Measurements from ENCODE around the gene CCDC63.

CCDC63 gene

DNA sequence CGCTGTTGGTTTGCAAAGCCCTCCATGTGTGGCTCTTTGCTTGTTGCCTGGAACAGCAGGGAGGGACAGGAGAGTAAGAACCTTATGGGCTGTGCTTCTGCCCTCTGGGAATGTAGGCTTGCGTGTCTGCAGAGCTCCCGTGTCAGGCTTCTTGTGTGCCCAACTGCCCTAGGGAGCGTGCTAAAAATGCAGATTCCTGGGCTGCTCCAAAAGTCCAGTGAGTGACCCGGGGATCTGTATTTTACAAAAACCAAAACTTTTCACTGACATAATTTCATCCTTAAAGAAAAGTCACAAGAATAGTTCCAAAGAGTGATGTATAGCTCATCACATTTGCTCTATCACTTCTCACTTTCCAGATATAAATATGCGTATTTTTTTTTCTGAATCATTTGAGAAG, 34.8 kb upstream of the CCDC63 start:
- TF ChIP-seq, protein P1, sequence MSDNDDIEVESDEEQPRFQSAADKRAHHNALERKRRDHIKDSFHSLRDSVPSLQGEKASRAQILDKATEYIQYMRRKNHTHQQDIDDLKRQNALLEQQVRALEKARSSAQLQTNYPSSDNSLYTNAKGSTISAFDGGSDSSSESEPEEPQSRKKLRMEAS (IDR thresholded peaks at IDR 0.05; ENCODE audit: low read depth, low read length): no peak
- TF ChIP-seq POLR2A (IDR thresholded peaks at IDR 0.05; ENCODE audit: extremely low read depth, insufficient read length) (no peak), MYC (IDR thresholded peaks at IDR 0.05; ENCODE audit: low read depth, low read length) (no peak)
- TF ChIP-seq, protein P2, sequence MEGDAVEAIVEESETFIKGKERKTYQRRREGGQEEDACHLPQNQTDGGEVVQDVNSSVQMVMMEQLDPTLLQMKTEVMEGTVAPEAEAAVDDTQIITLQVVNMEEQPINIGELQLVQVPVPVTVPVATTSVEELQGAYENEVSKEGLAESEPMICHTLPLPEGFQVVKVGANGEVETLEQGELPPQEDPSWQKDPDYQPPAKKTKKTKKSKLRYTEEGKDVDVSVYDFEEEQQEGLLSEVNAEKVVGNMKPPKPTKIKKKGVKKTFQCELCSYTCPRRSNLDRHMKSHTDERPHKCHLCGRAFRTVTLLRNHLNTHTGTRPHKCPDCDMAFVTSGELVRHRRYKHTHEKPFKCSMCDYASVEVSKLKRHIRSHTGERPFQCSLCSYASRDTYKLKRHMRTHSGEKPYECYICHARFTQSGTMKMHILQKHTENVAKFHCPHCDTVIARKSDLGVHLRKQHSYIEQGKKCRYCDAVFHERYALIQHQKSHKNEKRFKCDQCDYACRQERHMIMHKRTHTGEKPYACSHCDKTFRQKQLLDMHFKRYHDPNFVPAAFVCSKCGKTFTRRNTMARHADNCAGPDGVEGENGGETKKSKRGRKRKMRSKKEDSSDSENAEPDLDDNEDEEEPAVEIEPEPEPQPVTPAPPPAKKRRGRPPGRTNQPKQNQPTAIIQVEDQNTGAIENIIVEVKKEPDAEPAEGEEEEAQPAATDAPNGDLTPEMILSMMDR (IDR thresholded peaks at IDR 0.05; ENCODE audit: low read depth, low read length): no peak
- no peak overlapping the region for H3K4me3 ChIP-seq (ENCODE audit: low read depth, low read length)
- no peak for DNase-seq (ENCODE audit: low read depth)

DNA sequence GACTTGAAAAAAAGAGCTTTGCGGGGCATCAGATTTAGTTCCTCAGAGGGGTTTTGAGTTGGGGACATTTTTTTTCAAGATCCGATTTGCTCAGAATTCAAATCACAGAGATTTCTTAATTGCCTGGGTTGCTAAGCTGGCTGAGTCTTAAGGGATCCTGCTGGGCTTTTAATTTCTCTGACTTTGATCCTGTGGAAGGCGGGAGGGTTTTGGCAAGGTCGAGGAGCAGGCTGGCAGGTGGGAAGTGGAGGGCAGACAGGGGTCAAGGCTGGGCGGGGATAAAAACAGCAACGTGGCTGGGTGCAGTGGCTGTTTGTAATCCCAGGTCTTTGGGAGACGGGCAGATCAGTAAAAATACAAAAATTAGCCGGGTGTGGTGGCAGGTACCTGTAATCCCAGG, 33.5 kb upstream of the CCDC63 start:
- no peak for DNase-seq (ENCODE audit: low read depth)
- no peak overlapping the region for H3K4me3 ChIP-seq (ENCODE audit: low read depth, low read length)
- TF ChIP-seq MYC (IDR thresholded peaks at IDR 0.05; ENCODE audit: low read depth, low read length) (no peak), POLR2A (IDR thresholded peaks at IDR 0.05; ENCODE audit: extremely low read depth, insufficient read length) (no peak)
- TF ChIP-seq, protein P1 (IDR thresholded peaks at IDR 0.05; ENCODE audit: low read depth, low read length): no peak
- TF ChIP-seq, protein P2 (IDR thresholded peaks at IDR 0.05; ENCODE audit: low read depth, low read length): no peak

DNA sequence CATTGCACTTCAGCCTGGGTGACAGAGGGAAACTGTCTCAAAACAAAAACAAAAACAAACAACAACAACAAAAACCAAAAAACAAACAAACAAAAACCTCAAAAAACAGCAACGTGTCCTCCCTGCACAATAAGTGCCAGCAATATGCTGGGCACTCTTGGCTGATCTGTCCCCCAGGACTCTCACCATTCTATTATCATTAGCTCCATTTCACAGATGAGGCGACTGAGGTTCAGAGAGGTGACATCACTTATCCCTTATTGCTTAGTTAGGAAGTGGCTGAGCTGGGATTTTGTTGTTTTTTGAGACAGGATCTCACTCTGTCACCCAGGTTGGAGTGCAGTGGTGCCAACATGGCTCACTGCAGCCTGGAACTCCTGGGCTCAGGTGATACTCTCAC, 33.0 kb upstream of the CCDC63 start:
- TF ChIP-seq, protein P2 (IDR thresholded peaks at IDR 0.05; ENCODE audit: low read depth, low read length): no peak
- no peak for TF ChIP-seq MYC (IDR thresholded peaks at IDR 0.05; ENCODE audit: low read depth, low read length)
- no peak for TF ChIP-seq POLR2A (IDR thresholded peaks at IDR 0.05; ENCODE audit: extremely low read depth, insufficient read length)
- TF ChIP-seq, protein P1 (IDR thresholded peaks at IDR 0.05; ENCODE audit: low read depth, low read length): no peak
- DNase-seq (ENCODE audit: low read depth): no peak
- H3K4me3 ChIP-seq (ENCODE audit: low read depth, low read length): no peak overlapping the region

DNA sequence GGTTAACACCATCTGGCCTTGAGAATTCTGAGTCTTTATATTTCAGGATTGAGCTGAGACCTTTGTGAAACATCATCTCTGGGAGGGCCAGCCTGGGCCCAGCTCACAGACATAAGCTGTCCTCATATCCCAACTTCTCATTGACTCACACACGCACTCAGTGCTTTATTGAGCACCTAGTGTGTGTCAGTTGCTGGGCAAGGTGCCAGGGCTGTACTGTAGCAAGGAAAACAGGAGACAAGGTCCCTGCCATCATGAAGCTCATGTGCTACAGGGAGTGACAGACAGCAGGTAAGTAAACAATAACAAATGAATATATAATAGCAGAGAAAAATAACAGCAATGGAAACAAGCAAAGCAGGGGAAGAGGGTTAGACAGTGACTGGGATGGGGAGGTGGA, 30.5 kb upstream of the CCDC63 start:
- no peak for DNase-seq (ENCODE audit: low read depth)
- TF ChIP-seq POLR2A (IDR thresholded peaks at IDR 0.05; ENCODE audit: extremely low read depth, insufficient read length) (no peak), MYC (IDR thresholded peaks at IDR 0.05; ENCODE audit: low read depth, low read length) (no peak)
- TF ChIP-seq, protein P2 (IDR thresholded peaks at IDR 0.05; ENCODE audit: low read depth, low read length): no peak
- TF ChIP-seq, protein P1 (IDR thresholded peaks at IDR 0.05; ENCODE audit: low read depth, low read length): no peak
- H3K4me3 ChIP-seq (ENCODE audit: low read depth, low read length): no peak overlapping the region

DNA sequence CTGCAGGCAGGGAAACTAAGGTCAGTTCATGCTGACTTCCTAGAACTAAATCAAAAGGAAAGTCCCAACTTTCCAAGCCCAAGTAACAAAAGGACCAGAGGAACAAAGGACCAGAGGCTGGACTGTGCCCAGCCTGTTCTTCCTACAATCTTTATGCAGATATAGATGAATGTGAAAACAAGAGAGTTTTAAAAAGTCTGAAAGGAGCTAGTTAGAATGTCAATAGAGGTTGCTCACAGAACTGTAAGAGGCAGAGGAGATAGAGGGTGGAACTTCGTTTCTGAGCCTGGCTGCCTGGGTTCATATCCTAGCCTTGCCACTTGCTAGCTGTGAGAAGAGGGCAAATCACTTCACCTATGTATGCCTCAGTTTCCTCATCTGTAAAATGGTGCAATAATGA, 30.0 kb upstream of the CCDC63 start:
- TF ChIP-seq POLR2A (IDR thresholded peaks at IDR 0.05; ENCODE audit: extremely low read depth, insufficient read length): no peak
- TF ChIP-seq, protein P2 (IDR thresholded peaks at IDR 0.05; ENCODE audit: low read depth, low read length): no peak
- TF ChIP-seq MYC (IDR thresholded peaks at IDR 0.05; ENCODE audit: low read depth, low read length): no peak
- TF ChIP-seq, protein P1 (IDR thresholded peaks at IDR 0.05; ENCODE audit: low read depth, low read length): no peak
- DNase-seq (ENCODE audit: low read depth): no peak
- no peak overlapping the region for H3K4me3 ChIP-seq (ENCODE audit: low read depth, low read length)

DNA sequence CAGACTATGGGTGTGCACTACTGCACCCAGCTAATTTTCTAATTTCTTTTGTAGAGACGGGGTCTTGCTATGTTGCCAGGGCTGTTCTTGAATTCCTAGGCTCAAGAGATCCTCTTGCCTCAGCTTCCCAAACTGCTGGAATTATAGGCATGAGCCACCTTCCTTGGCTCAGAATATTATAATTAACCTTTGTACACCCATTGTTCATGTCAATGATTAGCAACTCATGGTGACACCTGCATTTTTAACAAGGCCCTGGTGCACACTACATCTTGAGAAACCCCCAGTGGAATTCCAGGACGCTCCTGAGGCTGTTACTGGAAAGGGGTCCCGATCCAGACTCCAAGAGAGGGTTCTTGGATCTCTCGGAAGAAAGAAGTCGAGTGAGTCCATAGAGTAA, 28.3 kb upstream of the CCDC63 start:
- no peak overlapping the region for H3K4me3 ChIP-seq (ENCODE audit: low read depth, low read length)
- TF ChIP-seq MYC (IDR thresholded peaks at IDR 0.05; ENCODE audit: low read depth, low read length) (no peak), POLR2A (IDR thresholded peaks at IDR 0.05; ENCODE audit: extremely low read depth, insufficient read length) (no peak)
- TF ChIP-seq, protein P1 (IDR thresholded peaks at IDR 0.05; ENCODE audit: low read depth, low read length): no peak
- TF ChIP-seq, protein P2 (IDR thresholded peaks at IDR 0.05; ENCODE audit: low read depth, low read length): no peak
- no peak for DNase-seq (ENCODE audit: low read depth)

Data from NB4 (cell line).